GM19455 (cell line): ENCODE measurements around the gene SYT1.

Experiments
- ATAC-seq: cut with Tn5 transposase; IDR thresholded peaks from one replicate; pipeline ENCODE4 v1.9.1; 2021; ENCODE audit not compliant: unreplicated experiment

Gene SYT1

GRCh38 chr12:79055926-79056674 lies 191.5 kb downstream of the SYT1 start:
- ATAC-seq, result no peak

DNA sequence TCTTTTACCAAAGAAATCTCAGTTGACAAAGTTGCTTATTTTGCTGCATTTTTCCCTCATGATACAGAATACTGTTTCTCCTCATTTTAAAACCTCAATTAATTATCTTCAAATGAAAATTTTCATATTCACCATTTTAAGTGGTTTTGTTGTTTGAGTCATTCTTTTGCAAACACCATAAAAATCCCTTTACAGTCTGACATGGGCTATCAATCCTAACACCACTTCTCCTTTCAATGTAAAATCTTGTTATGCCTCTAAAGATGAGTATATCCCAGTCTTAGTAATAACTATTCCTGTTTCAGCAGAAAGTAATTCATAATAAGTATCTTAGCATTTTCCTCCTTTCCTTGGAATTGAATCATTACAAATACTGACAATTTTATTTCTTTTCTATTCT lies 192.2 kb downstream of the SYT1 start:
- ATAC-seq, result no peak

DNA sequence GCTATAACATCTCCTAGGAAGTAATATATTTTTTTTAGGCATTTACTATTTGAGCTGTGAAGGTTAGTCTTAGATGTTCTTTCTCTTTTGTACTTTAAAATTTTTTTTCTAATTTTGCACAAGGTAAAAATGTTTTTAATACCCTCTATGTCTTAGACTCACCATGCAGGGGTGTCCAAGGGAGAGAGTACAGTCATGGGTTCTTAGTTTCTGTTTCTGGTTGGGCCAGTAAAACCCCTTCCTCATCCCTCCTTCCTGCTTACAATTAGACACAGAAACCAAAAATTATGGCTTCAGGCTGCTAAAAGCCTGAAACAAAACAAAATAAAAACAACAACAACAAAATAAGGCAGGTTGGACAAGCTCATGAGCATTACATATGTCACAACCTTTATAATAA lies 193.0 kb downstream of the SYT1 start:
- ATAC-seq, result no peak

DNA sequence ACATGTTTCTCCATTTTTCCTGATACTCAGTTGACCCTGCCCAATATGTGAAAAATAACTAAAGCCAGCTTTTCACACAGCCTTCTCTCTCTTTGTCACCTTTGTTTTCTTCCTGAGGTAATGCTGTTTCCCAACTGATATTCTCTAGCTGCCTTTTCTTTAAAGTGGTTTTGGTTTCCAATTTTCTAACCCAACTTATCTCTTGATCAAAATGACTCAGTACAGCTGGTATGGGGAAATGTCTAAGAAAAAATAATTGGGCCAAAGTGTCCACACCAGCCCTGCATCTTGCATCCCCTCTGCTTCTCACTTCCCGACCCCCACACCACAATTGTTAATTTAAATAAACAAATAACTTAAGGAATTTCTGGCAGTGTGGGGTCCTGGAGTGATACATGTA lies 193.8 kb downstream of the SYT1 start:
- ATAC-seq, result no peak

GRCh38 chr12:79059557-79059956 lies 195.0 kb downstream of the SYT1 start:
- ATAC-seq, result no peak

GRCh38 chr12:79063258-79063657 lies 198.7 kb downstream of the SYT1 start:
- no peak for ATAC-seq

DNA sequence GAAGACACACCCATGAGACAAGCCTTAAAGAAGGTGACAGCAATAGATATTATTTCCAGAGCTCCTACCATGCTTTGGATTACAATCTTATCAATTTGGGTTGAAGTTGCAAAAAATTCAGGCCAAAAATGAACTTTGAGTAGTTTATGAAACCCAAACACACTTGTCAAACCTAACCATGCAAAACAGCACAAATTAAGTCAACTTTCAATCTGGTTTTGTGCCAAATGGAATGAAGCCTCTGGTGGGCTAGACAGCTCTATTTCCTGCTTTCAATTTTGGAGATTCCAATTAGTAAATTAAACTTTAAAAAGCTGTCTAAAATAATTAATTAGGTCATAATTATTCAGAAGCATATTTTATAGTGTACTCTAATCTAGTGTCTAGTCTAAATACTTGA lies 203.4 kb downstream of the SYT1 start:
- no peak for ATAC-seq

DNA sequence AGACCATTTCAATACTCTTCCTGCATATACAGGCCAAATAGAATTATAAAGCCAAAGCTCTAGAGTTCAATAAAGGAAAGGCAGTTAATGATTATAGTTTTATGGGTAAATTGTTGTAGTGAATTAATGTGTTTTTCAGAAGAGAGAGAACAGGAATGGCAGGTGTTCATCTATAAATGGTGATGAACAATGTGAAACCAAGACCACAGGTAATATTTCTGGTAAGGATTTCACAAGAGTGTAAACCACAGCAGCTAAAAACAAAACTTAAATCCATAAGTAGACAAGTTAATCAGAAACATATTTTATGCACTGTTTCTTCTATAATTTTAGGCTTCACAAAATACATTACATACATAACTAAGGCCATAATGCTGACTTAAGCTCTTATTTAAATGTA lies 204.4 kb downstream of the SYT1 start:
- ATAC-seq, result peak; percentile 95

GRCh38 chr12:79071498-79071897 lies 206.9 kb downstream of the SYT1 start:
- no peak for ATAC-seq

DNA sequence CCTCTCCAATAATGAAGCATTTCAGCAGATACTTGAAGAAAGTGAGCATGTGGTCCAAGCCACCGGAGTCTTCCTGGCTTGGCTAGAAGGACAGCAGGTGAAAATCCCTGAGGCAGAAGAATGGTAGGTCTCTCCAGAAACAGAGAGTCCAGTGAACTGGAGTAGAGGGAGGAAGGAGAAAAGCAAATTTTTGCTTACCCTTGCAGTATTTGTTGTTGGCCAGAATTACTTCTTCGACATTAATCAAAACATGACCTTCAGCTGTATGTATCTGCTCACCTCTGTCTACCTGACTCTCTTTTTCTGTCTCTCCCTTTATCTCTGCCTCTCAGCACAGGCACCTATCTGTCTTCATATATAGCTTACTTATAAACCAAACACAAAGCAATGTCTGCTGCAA lies 208.9 kb downstream of the SYT1 start:
- no peak for ATAC-seq

- ATAC-seq, result no peak
Measured at GRCh38 chr12:79082595-79082994, 218.0 kb downstream of the SYT1 start.

- ATAC-seq, result no peak
Measured at GRCh38 chr12:79083181-79083580, 218.6 kb downstream of the SYT1 start.

- ATAC-seq, result no peak
Measured at GRCh38 chr12:79085106-79085682, 220.6 kb downstream of the SYT1 start.

- no peak for ATAC-seq
Measured at GRCh38 chr12:79086541-79087296, 222.1 kb downstream of the SYT1 start.

DNA sequence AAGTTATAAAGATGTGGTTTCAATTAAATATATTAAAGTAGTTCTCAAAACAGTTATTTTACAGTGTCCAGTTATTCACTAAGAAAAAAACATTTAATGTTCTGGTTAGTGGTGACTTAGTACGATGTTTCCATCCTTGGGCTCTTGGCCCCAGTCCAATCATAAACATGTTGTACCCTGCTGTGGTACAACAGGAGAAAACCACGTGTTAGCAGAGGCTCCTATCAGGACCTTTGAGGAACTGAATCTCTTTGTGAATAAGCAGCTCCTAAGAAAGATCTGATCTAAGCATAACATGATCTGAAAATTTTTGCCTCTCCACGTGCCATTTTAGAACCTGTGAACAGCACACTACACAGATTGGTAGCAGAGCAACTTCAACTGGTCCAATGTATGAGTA lies 234.0 kb downstream of the SYT1 start:
- no peak for ATAC-seq

DNA sequence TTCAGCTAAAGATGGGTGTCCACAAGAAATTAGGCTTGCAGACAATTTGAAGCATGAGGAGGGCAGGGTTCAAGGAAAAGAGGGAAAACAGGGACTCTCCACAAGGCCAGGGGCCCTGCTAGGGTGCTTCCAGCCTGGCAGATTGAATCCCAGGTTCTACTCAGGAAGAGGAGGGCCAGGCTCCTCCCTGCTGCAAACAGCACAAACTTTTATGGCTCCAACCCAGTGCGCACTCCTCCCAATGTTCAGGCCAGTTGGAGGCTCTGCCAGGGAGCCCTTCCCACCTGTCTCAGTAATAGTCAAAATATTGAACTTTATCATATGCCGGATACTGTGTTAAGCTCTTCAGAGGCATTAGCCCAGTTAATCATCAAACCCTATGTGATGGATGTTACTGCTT lies 244.4 kb downstream of the SYT1 start:
- ATAC-seq, result no peak

- no peak for ATAC-seq
Measured at GRCh38 chr12:79114896-79115295, 250.3 kb downstream of the SYT1 start.

DNA sequence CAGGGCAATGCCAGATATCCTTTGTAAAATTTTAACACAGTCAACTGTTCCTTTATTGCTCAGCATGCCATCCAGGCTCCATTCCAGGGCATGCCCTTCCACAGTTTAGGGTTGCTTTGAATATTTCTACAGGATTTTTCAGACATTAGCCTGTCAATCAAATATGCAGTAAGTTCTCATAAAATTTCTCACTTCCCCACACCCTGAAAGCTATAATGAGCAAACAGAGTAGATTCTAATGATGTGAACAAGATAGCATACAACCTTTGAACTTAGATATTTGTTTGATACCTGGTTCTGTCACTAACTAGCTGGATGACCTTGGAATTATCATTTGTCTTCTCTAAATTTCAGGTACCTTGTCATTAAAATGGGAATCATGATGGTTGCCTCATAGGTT lies 251.2 kb downstream of the SYT1 start:
- no peak for ATAC-seq

GRCh38 chr12:79119796-79120195 lies 255.2 kb downstream of the SYT1 start:
- no peak for ATAC-seq

DNA sequence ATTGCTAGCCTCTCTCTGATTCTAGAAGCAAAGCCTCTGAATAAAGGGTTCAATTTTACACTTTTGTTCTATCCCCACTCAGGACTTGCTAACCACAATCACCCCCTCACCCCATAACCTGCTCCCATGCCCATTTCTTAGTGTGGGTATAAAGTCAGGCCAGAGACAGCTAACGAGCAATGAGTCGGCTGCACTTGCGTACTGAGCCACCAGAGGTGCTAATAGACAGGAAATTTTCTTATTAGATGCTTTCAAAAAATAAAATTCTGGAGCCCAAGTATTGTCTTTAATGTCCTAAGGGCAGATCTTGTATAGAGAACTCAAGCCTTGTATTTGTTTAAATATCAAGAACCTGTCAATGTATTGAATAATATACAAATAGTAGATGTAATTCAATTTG lies 256.9 kb downstream of the SYT1 start:
- no peak for ATAC-seq

GRCh38 chr12:79124385-79124784 lies 259.8 kb downstream of the SYT1 start:
- no peak for ATAC-seq

DNA sequence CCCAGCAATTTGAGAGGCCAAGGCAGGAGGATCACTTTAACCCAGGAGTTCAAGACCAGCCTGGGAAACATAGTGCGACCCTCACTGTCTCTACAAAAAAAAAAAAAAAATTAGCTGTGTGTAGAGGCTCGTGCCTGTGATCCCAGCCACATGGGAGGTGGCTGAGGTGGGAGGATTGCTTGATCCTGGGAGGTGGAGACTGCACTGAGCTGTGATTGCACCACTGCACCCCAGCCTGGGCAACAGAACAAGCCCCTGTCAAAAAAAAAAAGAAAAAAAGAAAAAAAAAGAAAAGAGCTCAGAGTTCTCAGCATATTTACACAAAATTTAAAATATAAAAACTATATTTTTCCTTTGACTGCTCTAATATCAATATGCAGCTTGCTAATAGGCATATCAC lies 260.8 kb downstream of the SYT1 start:
- ATAC-seq, result no peak
